ENCODE measurements around the gene KIAA1958. TPM values are rescaled to one million over a fixed set of nuclear protein-coding genes. Genes with fewer than 3 reads are reported as not detected.

KIAA1958 gene
- total and polyA plus RNA-seq, 7 donors = 0.60 to 8.0 (median 4.3) TPM

GRCh38 chr9:112677040-112677439, 190.4 kb downstream of the KIAA1958 start:
- intact Hi-C loops (cut with DNase I) = no loop called here
- TF ChIP-seq POLR2AphosphoS5 (IDR thresholded peaks at IDR 0.05) = no peak
- no peak for TF ChIP-seq POLR2A (IDR thresholded peaks at IDR 0.05)
- no peak for TF ChIP-seq EP300 (IDR thresholded peaks at IDR 0.05)
- TF ChIP-seq CTCF (IDR thresholded peaks at IDR 0.05) = no peak
- H3K27me3 ChIP-seq = no peaks in the 10 kb centered on the region
- H3K9me3 ChIP-seq = peaks cover 0 to 17% (median 4%) of the 10 kb centered on the region in 4 donors
- no peaks in the 10 kb centered on the region for H3K36me3 ChIP-seq
- H3K4me3 ChIP-seq = no peak overlapping the region
- no peak for DNase-seq
- H3K4me1 ChIP-seq = no peaks in the 10 kb centered on the region
- no peak overlapping the region for H3K27ac ChIP-seq

- 86 to 88% methylated on average over 6 of the region's 6 CpGs for WGBS, 2 donors
- DNase-seq = no peak
- H3K4me3 ChIP-seq = no peak overlapping the region
- no peaks in the 10 kb centered on the region for H3K4me1 ChIP-seq
- peaks cover 0 to 11% (median 2%) of the 10 kb centered on the region in 4 donors for H3K36me3 ChIP-seq
- intact Hi-C loops (cut with DNase I) = no loop called here
- H3K27me3 ChIP-seq = no peaks in the 10 kb centered on the region
- peaks cover 0 to 17% (median 4%) of the 10 kb centered on the region in 4 donors for H3K9me3 ChIP-seq
- TF ChIP-seq EP300 (IDR thresholded peaks at IDR 0.05) = no peak
- TF ChIP-seq POLR2AphosphoS5 (IDR thresholded peaks at IDR 0.05) = no peak
- TF ChIP-seq POLR2A (IDR thresholded peaks at IDR 0.05) = no peak
- TF ChIP-seq CTCF (IDR thresholded peaks at IDR 0.05) = no peak
- H3K27ac ChIP-seq = no peak overlapping the region
These were observed 194.2 kb downstream of the KIAA1958 start for GRCh38 chr9:112680731-112681402.

- Histone ChIP-seq H3K4me3 (no peak overlapping the region), H3K27me3 (no peaks in the 10 kb centered on the region), H3K36me3 (peaks cover 0 to 89% (median 15%) of the 10 kb centered on the region in 4 donors), H3K27ac (no peak overlapping the region), H3K4me1 (no peaks in the 10 kb centered on the region), H3K9me3 (no peaks in the 10 kb centered on the region)
- intact Hi-C loops (cut with DNase I) = no loop called here
- TF ChIP-seq EP300 (IDR thresholded peaks at IDR 0.05) = no peak
- WGBS, 2 donors = 61 to 88% methylated on average over 6 of the region's 6 CpGs
- DNase-seq = no peak
These were observed 202.6 kb downstream of the KIAA1958 start for GRCh38 chr9:112689161-112689740.

- 90 to 93% methylated on average over 4 of the region's 4 CpGs for WGBS, 2 donors
- intact Hi-C loops (cut with DNase I) = no loop called here
These were observed 208.3 kb downstream of the KIAA1958 start for GRCh38 chr9:112694706-112695555.

More at GRCh38 chr9:112694706-112695555, 208.3 kb downstream of the KIAA1958 start:
- no peak for DNase-seq
- Histone ChIP-seq H3K4me3 (no peak overlapping the region), H3K9me3 (no peaks in the 10 kb centered on the region), H3K4me1 (no peaks in the 10 kb centered on the region), H3K36me3 (peaks cover 0 to 54% (median 12%) of the 10 kb centered on the region in 4 donors), H3K27me3 (no peaks in the 10 kb centered on the region), H3K27ac (no peak overlapping the region)
- TF ChIP-seq CTCF (IDR thresholded peaks at IDR 0.05) = no peak
- no peak for TF ChIP-seq POLR2A (IDR thresholded peaks at IDR 0.05)
- TF ChIP-seq POLR2AphosphoS5 (IDR thresholded peaks at IDR 0.05) = no peak
- no peak for TF ChIP-seq EP300 (IDR thresholded peaks at IDR 0.05)

Measured in sigmoid colon (tissue), 7 donors.